ENCODE results near the gene NCAN. TPM values are rescaled to one million over a fixed set of nuclear protein-coding genes. Genes with fewer than 3 reads are reported as not detected.

The NCAN gene
- total and polyA plus RNA-seq, 2 of the 4 experiments (the other 2 are of a cell fraction): not detected

GRCh38 chr19:19224852-19225494, 13.2 kb downstream of the NCAN start:
- DNase-seq (peak; percentile 44), ATAC-seq (ENCODE audit: low read depth) (peak; percentile 88)
- Histone ChIP-seq H3K27me3 (ENCODE audit: control insufficient read depth, insufficient read depth, low read length) (peaks cover 18% of the 10 kb centered on the region), H3K36me3 (ENCODE audit: control insufficient read depth, insufficient read depth, low read length) (no peaks in the 10 kb centered on the region), H3K56ac (ENCODE audit: extremely low read depth, insufficient read depth, low read length) (no peak overlapping the region), H3K4me1 (ENCODE audit: control insufficient read depth, insufficient read depth, low read length) (no peaks in the 10 kb centered on the region), H2BK20ac (ENCODE audit: low read depth, low read length) (no peak overlapping the region), H2BK5ac (ENCODE audit: low read depth, low read length, poor library complexity, severe bottlenecking) (no peak overlapping the region), H2BK120ac (ENCODE audit: low read depth, low read length) (no peak overlapping the region), H3K9me3 (ENCODE audit: control insufficient read depth, insufficient read depth, low read length) (no peaks in the 10 kb centered on the region), H3K79me1 (ENCODE audit: low read depth in 1 of 2, low read length in 2 of 2) (no peaks in the 10 kb centered on the region), H2BK15ac (ENCODE audit: low read depth, low read length) (no peak overlapping the region), H3K4me2 (ENCODE audit: low read depth, low read length) (peak overlapping the region; percentile 61), H3K4ac (ENCODE audit: low read depth, low read length) (no peak overlapping the region), H4K5ac (ENCODE audit: low read depth, low read length) (no peak overlapping the region), H4K8ac (ENCODE audit: low read depth in 2 of 2, low read length in 2 of 2) (no peak overlapping the region), H2AFZ (replicated peaks; ENCODE audit: low read length, poor library complexity) (peak overlapping the region; percentile 91), H3K14ac (replicated peaks; ENCODE audit: low read depth, low read length) (no peak overlapping the region), H2AK5ac (ENCODE audit: low read depth, low read length) (no peak overlapping the region), H3K4me3 (ENCODE audit: insufficient read depth, low read depth, low read length) (peak overlapping the region; percentile 34; the same call in 1 of the 2 replicates), H3K9me1 (ENCODE audit: insufficient read depth, low read length) (no peaks in the 10 kb centered on the region), H3K23ac (ENCODE audit: low read depth, low read length) (no peak overlapping the region), H3K27ac (ENCODE audit: insufficient read depth, low read length) (no peak overlapping the region), H4K91ac (ENCODE audit: insufficient read depth, low read depth, low read length) (no peak overlapping the region), H3K18ac (ENCODE audit: low read depth, low read length) (no peak overlapping the region), H2AK9ac (replicated peaks; ENCODE audit: low read depth, low read length, poor library complexity) (no peak overlapping the region), H4K20me1 (ENCODE audit: insufficient read depth, low read length) (no peaks in the 10 kb centered on the region), H3K9ac (ENCODE audit: low read depth, low read length) (no peak overlapping the region)
- BruUV-seq (replicated peaks): no TSS peak
- intact Hi-C loops (cut with micrococcal nuclease): no loop called here
- dilution Hi-C loops (cut with HindIII; ENCODE audit: low sequenced_read_pairs, unreplicated experiment): no loop called here
- CTCF ChIA-PET: interaction anchor here (0.5 to 0.9 kb wide), 3 partner anchors 9 to 380 kb away, joined by 3 to 4 read pairs (median 4); no protein-coding TSS in a partner anchor
- POLR2A ChIA-PET (ENCODE audit: unreplicated experiment): interaction anchor here (0.9 kb wide), 1 partner anchor 22 kb away, joined by 3 read pairs; the partner anchor contains the start of gene NR2C2AP
- WGBS, 2 experiments (ENCODE audit: extremely low coverage in 2 of 2, insufficient read length in 1 of 2): 2% methylated on average over 40 of the region's 59 CpGs; no CpG with 5 or more reads in 1 of the 2 experiments
- no peak for TF ChIP-seq BHLHE40 (IDR thresholded peaks at IDR 0.05; ENCODE audit: low read depth, low read length)
- TF ChIP-seq CTCF (conservative IDR thresholded peaks at IDR 0.05; ENCODE audit: low read depth, low read length): peak; percentile 58
- no peak for TF ChIP-seq NFE2L2 (IDR thresholded peaks at IDR 0.05; ENCODE audit: low read depth, low read length)
- TF ChIP-seq RAD21 (IDR thresholded peaks at IDR 0.05; ENCODE audit: low read length): peak; percentile 55
- TF ChIP-seq SMC3 (IDR thresholded peaks at IDR 0.05; ENCODE audit: low read depth, low read length): peak; percentile 36
- in situ Hi-C loops (cut with MboI; ENCODE audit: low sequenced_read_pairs): no loop called here
